SK-N-DZ (cell line): ENCODE data around the gene HSPA1B.
"Not testable (repeated sequence)": the region's sequence is repeated elsewhere in the genome, so short reads cannot be mapped to it uniquely, and the experiment has no call there.

Experiments
- DNase-seq: peaks from one replicate; pipeline ENCODE4 v3.0.0-alpha.2; 2015; ENCODE audit warnings: low spot score

Gene HSPA1B

DNA sequence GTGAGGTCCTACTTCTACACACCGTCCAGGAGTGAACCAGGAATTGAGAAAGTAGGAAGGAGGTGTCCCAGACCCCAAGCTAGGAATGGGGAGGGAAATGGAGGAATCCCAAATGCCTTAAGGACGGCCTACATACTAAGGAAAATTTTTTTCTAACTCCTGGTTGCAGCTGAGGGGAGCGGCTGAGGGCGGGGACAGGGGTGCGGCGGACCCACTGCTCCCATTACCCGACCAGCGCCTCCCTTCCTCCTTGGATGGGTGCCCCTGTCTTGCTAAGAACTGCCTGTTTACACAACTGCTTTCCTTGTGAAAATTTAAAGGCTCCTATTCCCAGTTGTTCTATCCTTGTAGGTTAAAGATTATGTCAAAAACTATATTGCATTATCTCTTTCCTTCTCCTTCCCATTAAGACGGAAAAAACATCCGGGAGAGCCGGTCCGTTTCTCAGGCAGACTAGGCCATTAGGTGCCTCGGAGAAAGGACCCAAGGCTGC, 699 bp upstream of the HSPA1B start:
- no peak for DNase-seq

GRCh38 chr6:31829633-31830283, 2.2 kb downstream of the HSPA1B start:
- peak; percentile 59 for DNase-seq

DNA sequence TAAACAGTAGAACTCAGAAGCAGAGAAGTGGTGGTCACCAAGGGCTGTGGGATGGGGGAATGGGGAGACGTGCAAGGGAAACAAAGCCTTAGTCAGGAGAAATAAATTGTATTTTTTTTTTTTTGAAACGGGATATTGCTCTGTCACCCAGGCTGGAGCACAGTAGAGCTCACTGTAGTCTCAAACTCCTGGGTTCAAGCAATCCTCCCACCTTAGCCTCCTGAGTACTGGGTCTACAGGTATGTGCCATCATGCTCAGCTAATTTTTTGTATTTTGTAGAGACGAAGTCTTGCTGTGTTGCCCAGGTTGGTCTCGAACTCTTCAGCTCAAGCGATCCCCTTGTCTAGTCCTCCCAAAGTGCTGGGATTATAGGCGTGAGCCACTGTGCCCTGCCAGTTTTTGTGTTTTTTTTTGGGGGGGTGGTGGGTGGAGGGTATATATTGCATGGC, 3.4 kb downstream of the HSPA1B start:
- DNase-seq: no peak

DNA sequence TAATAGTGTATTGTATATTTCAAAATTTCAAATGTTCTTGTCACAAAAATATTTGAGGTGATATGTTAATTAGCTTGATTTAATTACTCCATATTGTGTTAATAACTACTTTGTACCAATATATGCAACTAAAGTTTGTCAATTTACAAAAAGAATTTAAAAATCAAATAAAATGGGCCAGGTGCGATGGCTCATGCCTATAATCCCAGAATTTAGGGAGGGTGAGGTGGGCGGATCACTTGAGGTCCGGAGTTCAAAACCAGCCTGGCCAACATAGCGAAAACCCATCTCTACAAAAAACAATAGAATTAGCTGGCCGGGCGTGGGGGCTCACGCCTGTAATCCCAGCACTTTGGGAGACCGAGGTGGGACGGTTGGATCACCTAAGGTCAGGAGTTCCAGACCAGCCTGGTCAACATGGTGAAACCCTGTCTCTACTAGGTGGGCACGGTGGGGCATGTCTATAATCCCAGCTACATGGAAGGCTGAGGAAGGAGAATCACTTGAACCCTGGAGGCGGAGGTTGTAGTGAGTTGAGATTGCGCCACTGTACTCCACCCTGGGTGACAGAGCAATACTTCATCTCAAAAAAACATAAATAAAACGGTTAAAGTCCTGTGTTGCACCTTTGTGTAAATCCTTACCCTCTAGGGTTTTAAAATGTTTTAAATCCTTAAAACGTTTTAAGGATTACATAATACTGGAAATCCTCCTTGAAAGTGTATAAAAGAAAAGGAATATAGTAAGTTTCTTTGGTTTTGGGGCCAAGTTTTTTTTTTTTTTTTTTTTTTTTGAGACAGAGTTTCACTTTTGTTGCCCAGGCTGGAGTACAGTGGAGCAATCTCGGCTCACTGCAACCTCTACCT, 4.0 kb downstream of the HSPA1B start:
- DNase-seq: no peak

GRCh38 chr6:31834367-31835250, 7.1 kb downstream of the HSPA1B start:
- peak; percentile 92 for DNase-seq

DNA sequence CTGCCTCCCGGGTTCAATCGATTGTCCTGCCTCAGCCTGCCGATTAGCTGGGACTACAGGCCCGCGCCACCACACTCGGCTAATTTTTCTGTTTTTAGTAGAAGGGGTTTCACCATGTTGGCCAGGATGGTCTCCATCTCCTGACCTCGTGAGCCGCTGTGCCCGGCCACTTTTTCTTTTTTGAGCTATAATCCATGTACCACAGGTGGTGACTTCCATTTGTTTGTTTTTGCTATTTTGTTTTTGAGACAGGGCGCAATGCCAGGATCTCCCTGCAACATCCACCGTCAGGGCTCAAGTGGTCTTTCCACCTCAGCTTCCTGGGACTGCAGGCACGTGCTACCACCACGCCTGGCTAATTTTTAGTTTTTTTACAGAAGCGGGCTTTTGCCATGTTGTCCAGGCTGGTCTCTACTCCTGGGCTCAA, 8.5 kb downstream of the HSPA1B start:
- no peak for DNase-seq

DNA sequence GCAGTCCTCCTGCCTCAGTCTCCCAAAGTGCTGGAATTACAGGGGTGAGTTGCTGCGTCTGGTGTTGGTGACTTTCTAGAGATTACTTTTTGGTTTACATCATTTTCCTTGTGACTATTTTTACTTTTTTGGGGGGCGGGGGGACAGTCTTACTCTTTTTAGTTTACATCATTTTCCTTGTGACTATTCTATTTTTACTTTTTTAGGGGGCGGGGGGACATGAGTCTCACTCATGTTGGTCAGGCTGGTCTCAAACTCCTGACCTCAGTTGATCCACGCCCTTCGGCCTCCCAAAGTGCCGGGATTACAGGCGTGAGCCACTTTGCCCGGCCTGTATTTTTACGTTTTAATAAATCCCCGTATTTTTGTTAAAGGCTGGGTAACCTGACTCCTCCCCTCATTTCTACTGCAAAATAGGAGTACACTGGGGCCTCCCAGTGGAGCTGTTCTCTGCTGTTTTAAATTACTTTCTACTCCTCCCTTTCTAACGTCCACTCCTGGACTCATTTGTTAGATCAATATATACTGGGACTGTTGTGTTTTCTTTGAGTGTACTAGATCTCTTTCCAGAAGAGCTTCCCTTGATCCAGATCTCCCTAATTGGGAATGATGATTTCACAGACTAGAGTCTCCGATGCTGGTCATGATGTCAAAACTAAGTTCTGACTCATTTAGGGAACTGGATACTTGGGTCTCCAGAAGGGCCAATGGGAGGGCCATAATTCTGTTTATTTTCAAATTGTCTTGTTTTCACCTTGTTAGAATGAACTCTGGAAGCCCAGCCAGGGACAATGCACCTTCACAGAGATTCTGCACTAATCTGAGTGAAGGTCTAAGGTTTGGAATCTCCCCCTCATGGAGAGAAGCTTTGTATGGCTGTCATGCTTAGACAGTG, 9.2 kb downstream of the HSPA1B start:
- DNase-seq: no peak

GRCh38 chr6:31837369-31838113, 10.0 kb downstream of the HSPA1B start:
- no peak for DNase-seq

GRCh38 chr6:31838114-31838553, 10.6 kb downstream of the HSPA1B start:
- not testable (repeated sequence) for DNase-seq

- no peak for DNase-seq
Observed at GRCh38 chr6:31838968-31839367, 11.4 kb downstream of the HSPA1B start.

GRCh38 chr6:31839779-31840126, 12.2 kb downstream of the HSPA1B start:
- DNase-seq: not testable (repeated sequence)

DNA sequence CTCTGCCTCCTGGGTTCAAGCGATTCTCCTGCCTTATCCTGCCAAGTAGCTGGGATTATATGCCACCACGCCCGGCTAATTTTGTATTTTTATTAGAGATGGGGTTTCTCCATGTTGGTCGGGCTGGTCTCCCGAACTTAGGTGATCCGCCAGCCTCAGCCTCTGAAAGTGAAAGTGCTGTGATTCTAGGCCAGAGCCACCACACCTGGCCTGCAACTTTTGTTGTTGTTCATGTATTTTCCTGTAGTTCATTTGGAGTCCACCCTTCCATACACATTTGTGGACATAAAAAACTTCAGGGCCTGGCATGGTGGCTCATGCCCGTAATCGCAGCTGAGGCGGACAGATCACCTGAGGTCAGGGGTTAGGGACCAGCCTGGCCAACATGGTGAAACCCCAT, 14.5 kb downstream of the HSPA1B start:
- DNase-seq: no peak

DNA sequence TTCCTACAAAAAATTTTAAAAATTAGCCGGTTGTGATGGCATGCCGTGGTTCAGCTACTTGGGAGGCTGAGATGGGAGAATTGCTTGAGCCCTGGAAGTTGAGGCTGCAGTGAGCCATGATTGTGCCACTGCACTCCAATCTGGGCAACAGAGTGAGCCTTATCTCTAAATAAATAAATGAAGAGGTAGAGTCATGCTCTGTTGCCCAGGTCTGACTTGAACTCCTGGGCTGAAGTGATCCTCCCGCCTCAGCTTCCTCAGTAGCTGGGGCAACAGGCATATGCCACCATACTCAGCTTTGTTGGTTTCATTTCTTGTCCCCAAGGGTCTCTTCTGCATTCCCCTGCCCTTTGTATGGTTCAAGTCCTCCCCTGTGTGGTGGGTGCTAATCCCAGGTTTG, 17.0 kb downstream of the HSPA1B start:
- no peak for DNase-seq

GRCh38 chr6:31847276-31847978, 19.9 kb downstream of the HSPA1B start:
- no peak for DNase-seq

DNA sequence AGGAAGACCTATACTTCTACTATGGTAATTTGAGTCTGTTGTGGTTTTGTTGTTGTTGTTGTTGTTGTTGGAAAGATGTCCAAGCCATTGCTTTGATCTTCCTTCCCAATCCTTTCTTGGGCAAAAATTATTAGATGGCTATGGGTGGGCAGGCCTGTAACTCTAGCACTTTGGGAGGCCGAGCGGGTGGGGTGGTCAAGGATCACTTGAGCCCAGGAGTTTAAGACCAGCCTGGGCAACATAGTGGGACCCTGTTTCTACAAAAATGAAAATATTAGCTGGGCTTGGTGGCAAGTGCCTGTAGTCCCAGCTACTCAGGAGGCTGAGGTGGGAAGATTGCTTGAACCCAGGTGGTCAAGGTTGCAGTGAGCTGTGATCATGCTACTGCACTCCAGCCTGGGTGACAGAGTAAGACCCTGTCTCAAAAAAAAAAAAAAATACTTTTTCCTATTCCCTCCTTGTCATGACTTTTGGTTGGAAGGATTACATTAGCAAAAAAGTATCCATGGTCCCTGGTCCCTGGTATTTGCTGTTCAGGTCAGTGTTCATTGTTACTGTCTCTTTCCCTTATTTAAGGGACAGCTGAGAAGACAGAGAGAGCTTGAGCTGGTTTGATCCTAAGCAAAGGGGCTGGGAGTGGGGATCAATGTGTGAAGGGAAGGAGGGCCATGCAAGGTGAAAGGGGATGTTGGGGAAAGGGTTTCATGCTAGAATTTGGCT, 23.4 kb downstream of the HSPA1B start:
- no peak for DNase-seq

DNA sequence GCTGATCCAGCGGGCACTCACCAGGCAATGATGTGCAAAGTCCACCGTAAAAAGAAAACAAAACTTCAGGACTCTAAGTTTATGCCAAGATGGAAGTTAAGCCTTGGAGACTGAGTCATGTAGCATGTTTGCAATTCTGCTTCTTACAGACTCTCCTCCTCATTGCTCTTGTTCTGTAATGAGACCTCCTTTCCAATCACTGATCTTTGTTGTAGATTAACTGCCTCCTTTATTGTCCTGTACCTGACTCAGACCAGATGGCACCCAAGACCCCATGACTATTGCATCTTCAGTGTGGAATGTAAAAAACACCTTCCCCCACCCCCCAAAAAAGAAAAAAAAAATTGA, 23.9 kb downstream of the HSPA1B start:
- DNase-seq: no peak

DNA sequence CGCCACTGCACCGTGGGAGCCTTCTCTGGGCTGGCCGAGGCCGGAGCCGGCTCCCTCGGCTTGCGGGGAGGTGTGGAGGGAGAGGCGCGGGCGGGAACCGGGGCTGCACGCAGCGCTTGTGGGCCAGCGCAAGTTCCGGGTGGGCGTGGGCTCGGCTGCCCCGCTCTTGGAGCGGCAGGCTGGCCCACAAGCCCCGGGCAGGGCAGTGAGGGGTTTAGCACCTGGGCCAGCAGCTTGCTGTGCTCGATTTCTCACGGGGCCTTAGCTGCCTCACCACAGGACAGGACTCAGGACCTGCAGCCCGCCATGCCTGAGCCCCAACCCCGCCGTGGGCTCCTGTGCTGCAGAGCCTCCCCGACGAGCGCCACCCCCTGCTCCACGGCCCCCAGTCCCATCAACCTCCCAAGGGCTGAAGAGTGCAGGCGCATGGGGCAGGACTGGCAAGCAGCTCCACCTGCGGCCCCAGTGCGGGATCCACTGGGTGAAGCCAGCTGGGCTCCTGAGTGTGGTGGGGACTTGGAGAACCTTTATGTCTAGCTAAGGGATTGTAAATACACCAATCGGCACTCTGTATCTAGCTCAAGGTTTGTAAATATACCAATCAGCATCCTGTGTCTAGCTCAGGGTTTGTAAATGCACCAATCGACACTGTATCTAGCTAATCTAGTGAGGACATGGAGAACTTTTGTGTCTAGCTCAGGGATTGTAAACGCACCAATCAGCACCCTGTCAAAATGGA, 24.6 kb downstream of the HSPA1B start:
- DNase-seq: not testable (repeated sequence)

DNA sequence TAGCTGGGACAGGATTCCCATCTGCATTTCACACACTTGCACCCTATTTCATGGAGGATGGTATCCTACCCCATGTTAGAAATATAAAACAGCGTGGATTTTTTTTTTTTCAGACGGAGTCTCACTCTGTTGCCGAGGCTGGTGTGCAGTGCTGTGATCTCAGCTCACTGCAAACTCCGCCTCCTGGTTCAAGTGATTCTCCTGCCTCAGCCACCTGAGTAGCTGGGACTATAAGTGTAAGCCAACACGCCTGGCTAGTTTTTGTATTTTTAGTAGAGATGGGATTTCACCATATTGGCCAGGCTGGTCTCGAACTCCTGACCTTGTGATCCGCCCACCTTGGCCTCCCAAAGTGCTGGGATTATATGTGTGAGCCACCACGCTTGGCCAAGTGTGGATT, 30.2 kb downstream of the HSPA1B start:
- DNase-seq: not testable (repeated sequence)
